OCI-LY7 (cell line): ENCODE data around the gene ZC3HAV1L. TPM values are rescaled to one million over a fixed set of nuclear protein-coding genes. Genes with fewer than 3 reads are reported as not detected.
A peak's percentile ranks its signal among the peaks of the same experiment; 100 is the strongest.

Experiments used
- BruUV-seq: library from RNA; stranded (reverse); fragments of 400-500 nt; replicated peaks from 2 replicates; lab custom pipeline; 2021; lab: Mats Ljungman, UMichigan
- CTCF ChIA-PET: fragments of 300-600 bp; sonication (Branson Sonifier 250); formaldehyde crosslinking; loops from one replicate; lab custom pipeline; 2022; ENCODE audit warnings: antibody characterized with exemption; ENCODE audit not compliant: unreplicated experiment; lab: Charles Lee
- POLR2A ChIA-PET: fragments of 300-600 bp; sonication (Branson Sonifier 250); formaldehyde crosslinking; loops from one replicate; lab custom pipeline; 2022; ENCODE audit warnings: antibody characterized with exemption; lab: Charles Lee
- DNase-seq: peaks from one replicate; pipeline ENCODE4 v3.0.0-alpha.2; 2015; ENCODE audit warnings: low spot score
- H2AFZ ChIP-seq: fragments of 200-600 bp; sonication (generic), shearing (Covaris generic); 2 replicates; pipeline ENCODE4 v1.6.1; 2014; ENCODE audit warnings: mild to moderate bottlenecking, antibody characterized with exemption, low read length, moderate library complexity
- H3K27ac ChIP-seq: fragments of 200-600 bp; sonication (generic); 2 replicates; pipeline ENCODE4 v1.5.1; 2014; ENCODE audit warnings: mixed run types, low read depth, mild to moderate bottlenecking, moderate library complexity, low read length, inconsistent platforms; ENCODE audit not compliant: poor library complexity, severe bottlenecking
- H3K36me3 ChIP-seq: fragments of 200-600 bp; sonication (generic); 2 replicates; pipeline ENCODE4 v1.6.1; 2014; ENCODE audit warnings: mild to moderate bottlenecking, antibody characterized with exemption, low read length, moderate library complexity, mixed read lengths; ENCODE audit not compliant: insufficient read depth
- H3K4me1 ChIP-seq: fragments of 200-600 bp; sonication (generic); 2 replicates; pipeline ENCODE4 v1.5.1; 2014; ENCODE audit warnings: mild to moderate bottlenecking, low read length; ENCODE audit not compliant: insufficient read depth, poor library complexity, severe bottlenecking
- H3K4me2 ChIP-seq: fragments of 200-600 bp; sonication (generic); 2 replicates; pipeline ENCODE4 v1.6.1; 2014; ENCODE audit warnings: mild to moderate bottlenecking, low read length
- H3K4me3 ChIP-seq: fragments of 200-600 bp; sonication (generic); 2 replicates; pipeline ENCODE4 v1.5.1; 2014; ENCODE audit warnings: mild to moderate bottlenecking, low read depth, low read length; ENCODE audit not compliant: poor library complexity, severe bottlenecking
- H3K79me2 ChIP-seq: fragments of 200-600 bp; sonication (generic); 2 replicates; pipeline ENCODE4 v1.6.1; 2016; ENCODE audit warnings: low read depth, mild to moderate bottlenecking, low read length, moderate library complexity, mixed read lengths; ENCODE audit not compliant: insufficient read depth
- H3K9me2 ChIP-seq: fragments of 200-600 bp; sonication (generic); 2 replicates; pipeline ENCODE4 v1.6.1; 2016; ENCODE audit warnings: mild to moderate bottlenecking, low read length, mixed read lengths; ENCODE audit not compliant: insufficient read depth
- H3K9me3 ChIP-seq: fragments of 200-600 bp; sonication (generic); 2 replicates; pipeline ENCODE4 v1.6.1; 2014; ENCODE audit warnings: mild to moderate bottlenecking, mixed run types, low read length, mixed read lengths
- H4K20me1 ChIP-seq: fragments of 200-600 bp; sonication (generic); 2 replicates; pipeline ENCODE4 v1.6.1; 2014; ENCODE audit warnings: mild to moderate bottlenecking, antibody characterized with exemption, low read length, moderate library complexity, mixed read lengths; ENCODE audit not compliant: insufficient read depth
- CTCF ChIP-seq: fragments of 200-600 bp; sonication (generic); conservative IDR thresholded peaks from 2 replicates; pipeline ENCODE4 v1.5.1; 2014; ENCODE audit warnings: mild to moderate bottlenecking, antibody characterized with exemption, low read length, moderate library complexity, mixed read lengths
- EZH2phosphoT487 ChIP-seq: fragments of 200-600 bp; sonication (generic); IDR thresholded peaks from 2 replicates; pipeline ENCODE4 v1.6.1; 2018; ENCODE audit warnings: low read depth, borderline replicate concordance, mild to moderate bottlenecking, mixed run types, antibody characterized with exemption, low read length, moderate library complexity, mixed read lengths
- intact Hi-C: fragments of 100-400 bp; cut with micrococcal nuclease; formaldehyde crosslinking; loops from one replicate; pipeline ENCODE4 v1.10.0; 2022; ENCODE audit not compliant: unreplicated experiment
- total RNA-seq, 2 experiments: library from RNA; depleted of rRNA in 1 of 2; stranded (reverse); fragments of >200 nt in 1 of 2; shearing (Covaris generic) in 1 of 2; gene quantifications; 2 replicates each; pipeline ENCODE4 v1.2.3, GENCODE V29; 2014 to 2022

Gene ZC3HAV1L
- total RNA-seq, 2 experiments from 2014 or later, result not detected

DNA sequence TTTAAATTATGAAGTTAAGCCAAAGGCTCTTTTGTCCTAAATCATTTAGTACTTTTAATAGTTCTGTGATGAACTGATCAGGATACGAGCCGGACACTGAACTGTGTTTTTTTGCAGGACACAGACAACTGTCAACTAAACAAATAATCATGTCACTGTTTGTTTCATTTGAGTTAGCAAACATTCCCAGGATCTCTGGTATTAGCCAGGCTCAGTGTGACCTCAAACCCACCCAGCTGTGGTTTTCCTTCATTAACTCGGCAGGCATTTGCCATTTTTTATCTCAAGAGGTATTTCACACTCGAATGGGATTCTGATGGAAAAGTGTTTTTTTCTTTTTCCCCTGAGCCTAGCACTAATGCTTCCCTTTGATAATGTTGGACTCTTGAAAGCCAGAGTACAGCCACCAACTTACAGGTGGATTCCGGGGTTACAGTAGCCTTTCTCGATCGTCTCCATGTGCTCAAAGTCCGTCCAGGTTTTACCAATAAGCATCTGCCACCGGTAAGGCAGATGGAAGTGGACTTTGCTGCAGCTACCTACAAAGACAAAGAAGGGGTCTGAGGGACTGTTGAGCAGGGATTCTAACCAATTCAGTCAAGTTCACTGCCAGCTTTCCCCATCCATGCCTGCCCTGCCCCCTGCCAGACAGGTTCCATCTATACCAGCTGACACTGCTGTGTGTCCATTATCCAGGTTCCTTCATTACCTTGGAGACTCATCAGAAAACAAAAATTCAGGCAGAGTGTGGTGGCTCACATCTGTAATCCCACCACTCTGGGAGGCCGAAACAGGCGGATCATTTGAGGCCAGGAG is 40.2 kb upstream of the ZC3HAV1L start:
- ChIA-PET POLR2A (interaction anchor here (0.6 kb wide), 1 partner anchor 24 kb away, joined by 3 read pairs; no protein-coding TSS in a partner anchor), CTCF (interaction anchor here (0.6 to 1.4 kb wide), 3 partner anchors 8 to 18 kb away, joined by 3 to 8 read pairs (median 5); no protein-coding TSS in a partner anchor)
- intact Hi-C loops, result loop anchor here (1.0 kb wide), 2 partner anchors 33 to 59 kb away; partner anchors contain the start of gene ZC3HAV1
- H3K4me3 ChIP-seq, result no peak overlapping the region
- no peak for TF ChIP-seq CTCF
- no peak for TF ChIP-seq EZH2phosphoT487
- peaks cover 96% of the 10 kb centered on the region for H3K36me3 ChIP-seq
- no peaks in the 10 kb centered on the region for H4K20me1 ChIP-seq
- H3K4me2 ChIP-seq, result no peak overlapping the region
- no peak for DNase-seq
- no peaks in the 10 kb centered on the region for H3K9me2 ChIP-seq
- peaks cover 4% of the 10 kb centered on the region for H3K4me1 ChIP-seq
- H3K79me2 ChIP-seq, result peaks cover 6% of the 10 kb centered on the region; the same call in 1 of the 2 replicates
- BruUV-seq, result no TSS peak
- no peaks in the 10 kb centered on the region for H3K9me3 ChIP-seq
- H2AFZ ChIP-seq, result no peak overlapping the region
- H3K27ac ChIP-seq, result no peak overlapping the region

DNA sequence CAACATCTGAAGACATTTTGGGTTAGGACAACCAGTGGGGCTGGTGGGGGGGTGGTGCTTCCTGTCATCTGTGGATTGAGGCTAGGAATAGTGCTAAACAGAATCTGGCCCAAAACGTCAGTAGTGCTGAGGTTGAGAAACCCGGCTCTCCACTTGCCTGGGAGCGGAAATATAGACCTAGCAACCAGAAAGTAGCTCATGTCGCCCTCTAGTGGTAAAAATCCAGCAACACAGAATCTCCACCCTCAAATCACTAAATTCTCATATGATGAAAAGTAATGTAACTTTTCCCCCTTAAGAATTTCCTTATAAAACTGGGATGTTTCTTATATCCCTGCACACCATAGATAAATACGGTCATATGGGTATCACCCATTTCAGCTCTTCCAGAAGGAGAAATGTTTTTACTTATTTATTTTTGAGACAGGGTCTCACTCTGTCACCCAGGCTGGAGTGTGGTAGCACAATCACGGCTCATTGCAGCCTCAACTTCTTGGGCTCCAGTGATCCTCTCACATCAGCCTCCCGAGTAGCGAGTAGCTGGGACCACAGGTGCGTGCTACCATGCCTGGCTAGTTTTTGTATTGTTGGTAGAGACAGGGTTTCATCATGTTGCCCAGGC is 39.3 kb upstream of the ZC3HAV1L start:
- CTCF ChIA-PET, result interaction anchor here (0.6 to 1.4 kb wide), 3 partner anchors 8 to 19 kb away, joined by 3 to 8 read pairs (median 5); no protein-coding TSS in a partner anchor
- peak; percentile 80 for DNase-seq
- H3K4me1 ChIP-seq, result peaks cover 4% of the 10 kb centered on the region
- H3K27ac ChIP-seq, result no peak overlapping the region
- intact Hi-C loops, result loop anchor here (1.0 kb wide), 2 partner anchors 34 to 58 kb away; partner anchors contain the start of gene ZC3HAV1
- no TSS peak for BruUV-seq
- no peak overlapping the region for H3K4me2 ChIP-seq
- H3K4me3 ChIP-seq, result no peak overlapping the region
- peaks cover 94% of the 10 kb centered on the region for H3K36me3 ChIP-seq
- peaks cover 6% of the 10 kb centered on the region; the same call in 1 of the 2 replicates for H3K79me2 ChIP-seq
- TF ChIP-seq EZH2phosphoT487 (no peak), CTCF (peak; percentile 92)
- no peaks in the 10 kb centered on the region for H3K9me3 ChIP-seq
- H4K20me1 ChIP-seq, result no peaks in the 10 kb centered on the region
- H2AFZ ChIP-seq, result no peak overlapping the region
- POLR2A ChIA-PET, result interaction anchor here (0.5 to 1.0 kb wide), 8 partner anchors 11 to 606 kb away, joined by 3 to 6 read pairs (median 4); no protein-coding TSS in a partner anchor
- H3K9me2 ChIP-seq, result no peaks in the 10 kb centered on the region
